Upper lobe of left lung (tissue), 6 donors: ENCODE data around the gene GTF2A2. TPM values are rescaled to one million over a fixed set of nuclear protein-coding genes. Genes with fewer than 3 reads are reported as not detected.

Experiments
- ATAC-seq, 2 donors: fragments of 200-7000 bp; cut with Tn5 transposase; one replicate each; pipeline ENCODE4 v1.9.1; 2022; ENCODE audit warnings: mild to moderate bottlenecking in 2 of 2, moderate library complexity in 2 of 2; ENCODE audit not compliant: low FRiP score in 2 of 2
- DNase-seq, 2 donors: peaks; one replicate each; pipeline ENCODE4 v3.0.0-alpha.2; 2019 to 2020
- H3K27ac ChIP-seq, 4 donors: fragments of 200-600 bp; sonication (generic); one replicate each; pipeline ENCODE4 v1.5.1; 2016 to 2019
- H3K27me3 ChIP-seq, 4 donors: fragments of 200-600 bp; sonication (generic); one replicate each; pipeline ENCODE4 v1.5.1; 2017 to 2019
- H3K36me3 ChIP-seq, 4 donors: fragments of 200-600 bp; sonication (generic); one replicate each; pipeline ENCODE4 v1.5.1; 2016 to 2019
- H3K4me1 ChIP-seq, 4 donors: fragments of 200-600 bp; sonication (generic); one replicate each; pipeline ENCODE4 v1.5.1; 2018 to 2019
- H3K4me3 ChIP-seq, 4 donors: fragments of 200-600 bp; sonication (generic); one replicate each; pipeline ENCODE4 v1.5.1; 2017 to 2019; ENCODE audit warnings: mild to moderate bottlenecking in 2 of 4, moderate library complexity in 1 of 4
- H3K9me3 ChIP-seq, 4 donors: fragments of 200-600 bp; sonication (generic); one replicate each; pipeline ENCODE4 v1.5.1; 2018 to 2019
- CTCF ChIP-seq, 6 experiments: fragments of 450-650 bp in 4 of 6; fragments of 200-600 bp in 2 of 6; sonication (generic) in 2 of 6; IDR thresholded peaks; one replicate each; pipeline ENCODE4 v1.5.1; 2016 to 2019; ENCODE audit warnings: antibody characterized with exemption in 6 of 6
- EP300 ChIP-seq, 4 donors: sonication (generic); formaldehyde crosslinking; IDR thresholded peaks; one replicate each; pipeline ENCODE4 v1.5.1; 2017; ENCODE audit warnings: antibody characterized with exemption in 4 of 4, control low read depth in 2 of 4
- POLR2A ChIP-seq, 4 donors: fragments of 450-650 bp; IDR thresholded peaks; one replicate each; pipeline ENCODE4 v1.5.1; 2016 to 2017; ENCODE audit warnings: antibody characterized with exemption in 4 of 4, mild to moderate bottlenecking in 2 of 4
- POLR2AphosphoS5 ChIP-seq, 2 donors: sonication (generic); formaldehyde crosslinking; IDR thresholded peaks; one replicate each; pipeline ENCODE4 v1.5.1; 2017; ENCODE audit warnings: antibody characterized with exemption in 2 of 2
- WGBS, 2 donors: methylation state at CpG; one replicate each; pipeline ENCODE4 v1.1.5; 2017 to 2018; 5-methylcytosine and 5-hydroxymethylcytosine counted together
- total RNA-seq, 6 donors: library from RNA; depleted of rRNA in 4 of 6; stranded (reverse); fragments of >200 nt in 4 of 6; gene quantifications; one replicate each; pipeline versions ENCODE4 v1.1.0 to v1.2.1, GENCODE V29; 2016 to 2021
- donor health status: DM: no; HTN: no; CAD: no; lungs with moderate emphysema.
- donor health status: DM: no; HTN: yes; CAD: no; lungs with severe emphysema.

The GTF2A2 gene, protein sequence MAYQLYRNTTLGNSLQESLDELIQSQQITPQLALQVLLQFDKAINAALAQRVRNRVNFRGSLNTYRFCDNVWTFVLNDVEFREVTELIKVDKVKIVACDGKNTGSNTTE
- 10 to 100 TPM in 5 of 6 donors, 1 to 10 TPM in 1; 5.5 to 80.1 (median 30.2) TPM for total RNA-seq

GRCh38 chr15:59656897-59657634, at the start of gene GTF2A2:
Gene GTF2A2, minus strand, starts transcription at chr15:59657515. Its CDS starts 5,238 bp downstream, at chr15:59652277.
- TF ChIP-seq CTCF (IDR thresholded peaks at IDR 0.05) (peak in 1 of 6 experiments; percentile 21), POLR2A (IDR thresholded peaks at IDR 0.05) (peak in 3 of 4 donors; percentile 68 to 83 (median 71)), EP300 (IDR thresholded peaks at IDR 0.05) (no peak), POLR2AphosphoS5 (IDR thresholded peaks at IDR 0.05) (peak; percentile 82 to 89)
- DNase-seq = peak; percentile 96 to 98
- peaks cover under 1 to 17% (median 8%) of the 10 kb centered on the region in 4 donors for H3K36me3 ChIP-seq
- H3K27ac ChIP-seq = peak within 1 kb of the TSS; percentile 82 to 91 (median 90)
- H3K9me3 ChIP-seq = no peaks in the 10 kb centered on the region
- ATAC-seq = peak; percentile 100
- H3K4me1 ChIP-seq = peaks cover 18 to 27% (median 20%) of the 10 kb centered on the region in 4 donors
- peak within 1 kb of the TSS; percentile 87 to 99 (median 94) for H3K4me3 ChIP-seq
- no peaks in the 10 kb centered on the region for H3K27me3 ChIP-seq
- WGBS, 2 donors = 0 to 1% methylated on average over 22 to 55 of the region's 59 CpGs

DNA sequence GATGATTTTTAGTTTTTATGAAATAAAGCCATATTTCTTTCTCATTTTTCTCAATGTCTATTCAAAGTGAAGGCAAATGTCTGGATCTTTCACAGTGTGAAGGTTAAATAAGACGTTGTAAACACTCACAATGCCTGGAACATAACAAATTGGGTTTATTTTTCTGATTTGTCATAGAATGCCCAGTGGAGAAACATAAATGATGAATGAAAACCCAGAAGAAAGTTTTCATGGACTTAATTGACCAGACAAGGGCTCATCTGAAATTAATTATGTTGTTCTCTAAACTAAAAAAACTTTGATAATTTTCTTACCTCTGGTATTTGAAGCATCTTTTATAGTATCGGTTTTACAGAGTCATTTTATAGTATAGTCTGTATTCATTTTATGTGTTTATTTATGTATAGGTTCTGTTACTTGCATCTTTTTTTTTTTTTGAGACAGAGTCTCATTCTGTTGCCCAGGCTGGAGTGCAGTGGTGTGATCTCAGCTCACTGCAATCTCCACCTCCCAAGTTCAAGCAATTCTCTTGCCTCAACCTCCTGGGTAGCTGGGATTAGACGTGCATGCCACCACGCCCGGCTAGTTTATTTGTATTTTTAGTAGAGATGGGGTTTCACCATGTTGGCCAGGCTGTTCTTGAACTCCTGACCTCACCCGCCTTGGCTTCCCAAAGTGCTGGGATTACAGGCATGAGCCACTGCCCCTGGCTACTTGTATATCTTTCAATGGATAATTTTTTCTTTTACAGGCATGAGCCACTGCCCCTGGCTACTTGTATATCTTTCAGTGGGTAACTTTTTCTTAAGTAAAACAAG, 46.9 kb upstream of the GTF2A2 start:
- no peaks in the 10 kb centered on the region for H3K4me1 ChIP-seq
- H3K27me3 ChIP-seq = no peaks in the 10 kb centered on the region
- ATAC-seq = no peak
- DNase-seq = no peak
- TF ChIP-seq CTCF (IDR thresholded peaks at IDR 0.05) = no peak
- no peak for TF ChIP-seq POLR2AphosphoS5 (IDR thresholded peaks at IDR 0.05)
- TF ChIP-seq POLR2A (IDR thresholded peaks at IDR 0.05) = no peak
- TF ChIP-seq EP300 (IDR thresholded peaks at IDR 0.05) = no peak
- H3K4me3 ChIP-seq = no peak overlapping the region
- no peaks in the 10 kb centered on the region for H3K36me3 ChIP-seq
- 75 to 78% methylated on average over 6 of the region's 6 CpGs for WGBS, 2 donors
- no peaks in the 10 kb centered on the region for H3K9me3 ChIP-seq
- H3K27ac ChIP-seq = no peak overlapping the region

DNA sequence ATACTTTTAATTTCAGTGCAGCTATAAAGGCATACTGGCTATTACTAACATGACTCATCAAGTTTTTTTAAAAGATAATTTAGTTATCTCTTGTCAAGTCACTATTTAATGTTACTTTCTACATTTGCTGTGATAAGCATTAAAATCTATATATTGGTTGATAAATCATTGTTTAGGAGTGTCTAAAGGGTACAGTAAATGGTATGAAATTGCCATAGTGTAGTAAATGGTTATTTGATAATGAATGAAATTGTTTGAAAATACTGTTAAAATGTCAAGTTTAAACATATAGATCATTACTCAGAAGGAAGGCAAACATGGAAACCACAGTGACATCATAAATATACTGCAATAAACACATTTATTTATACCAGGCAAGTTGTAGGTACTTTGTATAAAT, 45.0 kb upstream of the GTF2A2 start:
- H3K27me3 ChIP-seq = no peaks in the 10 kb centered on the region
- H3K4me1 ChIP-seq = no peaks in the 10 kb centered on the region
- no peak overlapping the region for H3K4me3 ChIP-seq
- DNase-seq (no peak), ATAC-seq (no peak)
- TF ChIP-seq POLR2A (IDR thresholded peaks at IDR 0.05) (no peak), CTCF (IDR thresholded peaks at IDR 0.05) (no peak), POLR2AphosphoS5 (IDR thresholded peaks at IDR 0.05) (no peak), EP300 (IDR thresholded peaks at IDR 0.05) (no peak)
- no peaks in the 10 kb centered on the region for H3K36me3 ChIP-seq
- H3K27ac ChIP-seq = no peak overlapping the region
- no peaks in the 10 kb centered on the region for H3K9me3 ChIP-seq

DNA sequence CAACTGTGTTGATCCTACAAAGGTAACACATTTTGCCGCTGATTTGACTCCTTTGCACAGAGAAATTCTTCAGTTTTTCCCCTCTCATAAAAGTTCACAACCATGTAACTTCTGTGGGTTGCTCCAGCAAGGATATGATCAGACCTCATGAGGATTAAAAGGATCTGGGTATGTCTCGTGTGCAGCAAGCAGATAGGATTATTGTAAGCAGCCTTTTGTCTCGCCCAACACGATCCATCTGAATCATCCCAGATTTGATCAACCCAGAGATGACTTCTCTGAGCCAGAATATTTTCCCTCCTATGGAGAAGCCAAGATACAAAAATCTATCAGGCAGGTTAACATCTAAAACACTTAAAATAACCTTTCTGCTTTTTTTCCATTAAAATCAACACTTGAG, 44.6 kb upstream of the GTF2A2 start:
- no peaks in the 10 kb centered on the region for H3K4me1 ChIP-seq
- ATAC-seq (no peak), DNase-seq (no peak)
- no peak overlapping the region for H3K27ac ChIP-seq
- no peak overlapping the region for H3K4me3 ChIP-seq
- no peaks in the 10 kb centered on the region for H3K36me3 ChIP-seq
- no peaks in the 10 kb centered on the region for H3K27me3 ChIP-seq
- TF ChIP-seq POLR2A (IDR thresholded peaks at IDR 0.05) (no peak), POLR2AphosphoS5 (IDR thresholded peaks at IDR 0.05) (no peak), EP300 (IDR thresholded peaks at IDR 0.05) (no peak), CTCF (IDR thresholded peaks at IDR 0.05) (no peak)
- WGBS, 2 donors = 80 to 87% methylated on average over 4 of the region's 4 CpGs
- no peaks in the 10 kb centered on the region for H3K9me3 ChIP-seq
